Activated naive CD4-positive, alpha-beta T cell treated with anti-CD3 and anti-CD28 coated beads, Interleukin-2, amount 10 ng/mL, durations not matched to agents 7 days and 5 days (primary cell): ENCODE data around the gene IL4R.
"Not testable (repeated sequence)": the region's sequence is repeated elsewhere in the genome, so short reads cannot be mapped to it uniquely, and the experiment has no call there.

ENCODE experiments used
- CTCF ChIA-PET: fragments of 350-600 bp; sonication (Branson Sonifier 250); formaldehyde crosslinking; loops from one replicate; lab custom pipeline; 2021; ENCODE audit warnings: antibody characterized with exemption; lab: Charles Lee
- DNase-seq: peaks from one replicate; pipeline ENCODE4 v3.0.0-alpha.2; 2020
- H3K27ac Mint-ChIP-seq: one replicate; pipeline ENCODE4 v1.8.0; 2021; ENCODE audit warnings: mild to moderate bottlenecking, moderate library complexity, mixed read lengths
- H3K27me3 Mint-ChIP-seq: one replicate; pipeline ENCODE4 v1.8.0; 2021; ENCODE audit warnings: mild to moderate bottlenecking, mixed read lengths
- H3K36me3 Mint-ChIP-seq: one replicate; pipeline ENCODE4 v1.8.0; 2021; ENCODE audit warnings: mixed read lengths
- H3K4me1 Mint-ChIP-seq: one replicate; pipeline ENCODE4 v1.8.0; 2021; ENCODE audit warnings: mixed read lengths
- H3K4me3 Mint-ChIP-seq: one replicate; pipeline ENCODE4 v1.8.0; 2021; ENCODE audit warnings: mild to moderate bottlenecking, moderate library complexity, mixed read lengths
- H3K9me3 Mint-ChIP-seq: one replicate; pipeline ENCODE4 v1.8.0; 2021; ENCODE audit warnings: mixed read lengths

The IL4R gene

GRCh38 chr16:27313422-27314160 is at the start of gene IL4R:
TSS of gene IL4R (plus strand) at chr16:27313974. CDS start at chr16:27340204, 26,230 bp downstream.
- peak within 1 kb of the TSS; percentile 94 for H3K4me3 Mint-ChIP-seq
- peak within 1 kb of the TSS; percentile 95 for H3K27ac Mint-ChIP-seq
- no peaks in the 10 kb centered on the region for H3K9me3 Mint-ChIP-seq
- DNase-seq, result peak; percentile 77
- CTCF ChIA-PET, result no interaction called here
- peaks cover 27% of the 10 kb centered on the region for H3K27me3 Mint-ChIP-seq
- peaks cover 36% of the 10 kb centered on the region for H3K4me1 Mint-ChIP-seq
- peaks cover 42% of the 10 kb centered on the region for H3K36me3 Mint-ChIP-seq

GRCh38 chr16:27264151-27264550 is 49.6 kb upstream of the IL4R start:
- Mint-ChIP-seq H3K27me3 (no peaks in the 10 kb centered on the region), H3K27ac (no peak overlapping the region), H3K36me3 (peaks cover 53% of the 10 kb centered on the region), H3K4me3 (no peak overlapping the region), H3K9me3 (no peaks in the 10 kb centered on the region), H3K4me1 (peaks cover 60% of the 10 kb centered on the region)
- DNase-seq, result no peak
- CTCF ChIA-PET, result no interaction called here

- H3K4me3 Mint-ChIP-seq, result no peak overlapping the region
- H3K27me3 Mint-ChIP-seq, result no peaks in the 10 kb centered on the region
- peaks cover 70% of the 10 kb centered on the region for H3K4me1 Mint-ChIP-seq
- H3K27ac Mint-ChIP-seq, result peak overlapping the region; percentile 9
- peaks cover 56% of the 10 kb centered on the region for H3K36me3 Mint-ChIP-seq
- CTCF ChIA-PET, result no interaction called here
- H3K9me3 Mint-ChIP-seq, result no peaks in the 10 kb centered on the region
- no peak for DNase-seq
Observed at GRCh38 chr16:27265982-27266381, 47.8 kb upstream of the IL4R start.

GRCh38 chr16:27267037-27267677 is 46.6 kb upstream of the IL4R start:
- H3K9me3 Mint-ChIP-seq, result no peaks in the 10 kb centered on the region
- peaks cover 74% of the 10 kb centered on the region for H3K4me1 Mint-ChIP-seq
- no peak for DNase-seq
- no peaks in the 10 kb centered on the region for H3K27me3 Mint-ChIP-seq
- H3K27ac Mint-ChIP-seq, result peak overlapping the region; percentile 92
- CTCF ChIA-PET, result no interaction called here
- peaks cover 57% of the 10 kb centered on the region for H3K36me3 Mint-ChIP-seq
- H3K4me3 Mint-ChIP-seq, result peak overlapping the region; percentile 92

GRCh38 chr16:27268376-27269299 is 45.1 kb upstream of the IL4R start, which contains the start of gene NSMCE1:
TSS of gene NSMCE1 (minus strand) at chr16:27268772. CDS start at chr16:27257570, 11,202 bp downstream.
- Mint-ChIP-seq H3K36me3 (peaks cover 47% of the 10 kb centered on the region), H3K27ac (peak within 1 kb of the TSS; percentile 92), H3K4me3 (peak within 1 kb of the TSS; percentile 92), H3K9me3 (no peaks in the 10 kb centered on the region), H3K27me3 (no peaks in the 10 kb centered on the region), H3K4me1 (peaks cover 76% of the 10 kb centered on the region)
- CTCF ChIA-PET, result interaction anchor here (1.5 to 3.9 kb wide), 2 partner anchors 33 to 106 kb away, joined by 4 to 17 read pairs; no protein-coding TSS in a partner anchor
- DNase-seq, result peak; percentile 98

GRCh38 chr16:27269300-27270150 is 44.2 kb upstream of the IL4R start:
- Mint-ChIP-seq H3K36me3 (peaks cover 41% of the 10 kb centered on the region), H3K4me3 (peak overlapping the region; percentile 92), H3K9me3 (no peaks in the 10 kb centered on the region), H3K27ac (peak overlapping the region; percentile 92), H3K27me3 (no peaks in the 10 kb centered on the region), H3K4me1 (peaks cover 80% of the 10 kb centered on the region)
- no peak for DNase-seq
- CTCF ChIA-PET, result interaction anchor here (1.5 to 3.9 kb wide), 2 partner anchors 34 to 106 kb away, joined by 4 to 17 read pairs; no protein-coding TSS in a partner anchor

- Mint-ChIP-seq H3K36me3 (peaks cover 37% of the 10 kb centered on the region), H3K9me3 (no peaks in the 10 kb centered on the region), H3K4me3 (no peak overlapping the region), H3K27ac (peak overlapping the region; percentile 29), H3K27me3 (no peaks in the 10 kb centered on the region), H3K4me1 (peaks cover 80% of the 10 kb centered on the region)
- CTCF ChIA-PET, result interaction anchor here (3.9 kb wide), 1 partner anchor 35 kb away, joined by 17 read pairs; no protein-coding TSS in a partner anchor
- no peak for DNase-seq
Observed at GRCh38 chr16:27270349-27270748, 43.4 kb upstream of the IL4R start.

- DNase-seq, result no peak
- no peaks in the 10 kb centered on the region for H3K27me3 Mint-ChIP-seq
- peaks cover 84% of the 10 kb centered on the region for H3K4me1 Mint-ChIP-seq
- H3K4me3 Mint-ChIP-seq, result no peak overlapping the region
- H3K36me3 Mint-ChIP-seq, result peaks cover 33% of the 10 kb centered on the region
- no peaks in the 10 kb centered on the region for H3K9me3 Mint-ChIP-seq
- CTCF ChIA-PET, result interaction anchor here (0.9 to 3.9 kb wide), 2 partner anchors 37 to 96 kb away, joined by 4 to 17 read pairs; no protein-coding TSS in a partner anchor
- H3K27ac Mint-ChIP-seq, result peak overlapping the region; percentile 85
Observed at GRCh38 chr16:27272076-27272475, 41.7 kb upstream of the IL4R start.

GRCh38 chr16:27272697-27273096 is 41.1 kb upstream of the IL4R start:
- CTCF ChIA-PET, result interaction anchor here (0.9 to 4.4 kb wide), 3 partner anchors 37 to 95 kb away, joined by 4 to 26 read pairs (median 8); no protein-coding TSS in a partner anchor
- DNase-seq, H3K4me3 Mint-ChIP-seq, H3K27me3 Mint-ChIP-seq, H3K9me3 Mint-ChIP-seq: not testable (repeated sequence)
- Mint-ChIP-seq H3K4me1 (peaks cover 79% of the 10 kb centered on the region), H3K27ac (peak overlapping the region; percentile 94), H3K36me3 (peaks cover 30% of the 10 kb centered on the region)

- H3K27me3 Mint-ChIP-seq, result peaks cover 4% of the 10 kb centered on the region
- no peaks in the 10 kb centered on the region for H3K9me3 Mint-ChIP-seq
- CTCF ChIA-PET, result interaction anchor here (0.7 to 4.4 kb wide), 6 partner anchors 19 to 134 kb away, joined by 3 to 26 read pairs (median 4); no protein-coding TSS in a partner anchor
- H3K4me1 Mint-ChIP-seq, result peaks cover 74% of the 10 kb centered on the region
- H3K36me3 Mint-ChIP-seq, result peaks cover 28% of the 10 kb centered on the region
- no peak for DNase-seq
- H3K27ac Mint-ChIP-seq, result peak overlapping the region; percentile 94
- peak overlapping the region; percentile 50 for H3K4me3 Mint-ChIP-seq
Observed at GRCh38 chr16:27273330-27273669, 40.5 kb upstream of the IL4R start.

- Mint-ChIP-seq H3K9me3 (no peaks in the 10 kb centered on the region), H3K4me1 (peaks cover 70% of the 10 kb centered on the region), H3K4me3 (peak overlapping the region; percentile 50), H3K27me3 (peaks cover 5% of the 10 kb centered on the region), H3K36me3 (peaks cover 27% of the 10 kb centered on the region), H3K27ac (peak overlapping the region; percentile 94)
- peak; percentile 39 for DNase-seq
- CTCF ChIA-PET, result interaction anchor here (0.7 to 4.4 kb wide), 9 partner anchors 11 to 133 kb away, joined by 3 to 26 read pairs (median 3); no protein-coding TSS in a partner anchor
Observed at GRCh38 chr16:27273670-27274423, 39.9 kb upstream of the IL4R start.

GRCh38 chr16:27274424-27274874 is 39.3 kb upstream of the IL4R start:
- H3K4me1 Mint-ChIP-seq, result peaks cover 64% of the 10 kb centered on the region
- DNase-seq, H3K27me3 Mint-ChIP-seq, H3K9me3 Mint-ChIP-seq: not testable (repeated sequence)
- H3K4me3 Mint-ChIP-seq, result peak overlapping the region; percentile 41
- H3K36me3 Mint-ChIP-seq, result peaks cover 27% of the 10 kb centered on the region
- peak overlapping the region; percentile 94 for H3K27ac Mint-ChIP-seq
- CTCF ChIA-PET, result interaction anchor here (0.7 to 4.4 kb wide), 7 partner anchors 10 to 95 kb away, joined by 3 to 26 read pairs (median 3); no protein-coding TSS in a partner anchor
